Small intestine (tissue), 16 donors: ENCODE results near the gene ENTPD1. TPM values are rescaled to one million over a fixed set of nuclear protein-coding genes. Genes with fewer than 3 reads are reported as not detected.
"Not testable (repeated sequence)": the region's sequence is repeated elsewhere in the genome, so short reads cannot be mapped to it uniquely, and the experiment has no call there.

ENCODE experiments used
- DNase-seq, 2 donors: peaks; one replicate each; pipeline versions ENCODE4 v3.0.0 to v3.0.0-alpha.2; 2013
- FAIRE-seq: peaks from 2 replicates; lab custom pipeline; 2012; peaks lifted over from hg19 to GRCh38; lab: Jason Lieb, UNC
- H3K27ac ChIP-seq, 3 donors: one replicate each; pipeline ENCODE4 v1.5.1; 2013; ENCODE audit warnings: low read length in 2 of 3, mild to moderate bottlenecking in 2 of 3, control low read depth in 1 of 3, inconsistent platforms in 1 of 3, low read depth in 1 of 3, moderate library complexity in 1 of 3
- H3K27me3 ChIP-seq, 3 donors: one replicate each; pipeline ENCODE4 v1.6.1; 2013; ENCODE audit warnings: low read length in 3 of 3, inconsistent platforms in 1 of 3; ENCODE audit not compliant: control insufficient read depth in 3 of 3, insufficient read depth in 3 of 3
- H3K36me3 ChIP-seq, 3 donors: one replicate each; pipeline ENCODE4 v1.6.1; 2013; ENCODE audit warnings: low read length in 3 of 3, inconsistent platforms in 1 of 3, low read depth in 1 of 3, mild to moderate bottlenecking in 1 of 3, moderate library complexity in 1 of 3; ENCODE audit not compliant: control insufficient read depth in 3 of 3, insufficient read depth in 2 of 3
- H3K4me1 ChIP-seq, 3 donors: one replicate each; pipeline ENCODE4 v1.6.1; 2013; ENCODE audit warnings: low read length in 2 of 3, inconsistent platforms in 1 of 3, low read depth in 1 of 3, mild to moderate bottlenecking in 1 of 3, moderate library complexity in 1 of 3; ENCODE audit not compliant: control insufficient read depth in 3 of 3, insufficient read depth in 2 of 3
- H3K4me3 ChIP-seq, 3 donors: one replicate each; pipeline ENCODE4 v1.5.1; 2013; ENCODE audit warnings: low read length in 3 of 3, control low read depth in 1 of 3, inconsistent platforms in 1 of 3, low read depth in 1 of 3, mild to moderate bottlenecking in 1 of 3, moderate library complexity in 1 of 3
- H3K9me3 ChIP-seq, 2 donors: one replicate each; pipeline ENCODE4 v1.6.1; 2013; ENCODE audit warnings: low read depth in 1 of 2, low read length in 1 of 2; ENCODE audit not compliant: control insufficient read depth in 2 of 2, insufficient read depth in 1 of 2
- WGBS, 3 donors: extraction: QIAGEN DNeasy Blood & Tissue Kit; methylation state at CpG; one replicate each; pipeline ENCODE4 v1.1.7; 2013; 5-methylcytosine and 5-hydroxymethylcytosine counted together
- long read RNA-seq, 10 donors: transcript quantifications; one replicate each; lab custom pipeline, GENCODE V29; 2026
- polyA plus RNA-seq, 4 donors: library from polyadenylated mRNA; stranded (reverse) in 3 of 4; unstranded in 1 of 4; fragments of 200-250 nt in 3 of 4; fragments of 120-200 nt in 1 of 4; gene quantifications; one replicate each; pipeline versions ENCODE4 v1.2.1 to v1.2.3, GENCODE V29; 2013
- donor health status: healthy with polysubstance abuse.
- donor health status: control.
- donor health status: control.
- donor health status: Bipolar disorder and iron deficiency.
- donor health status: healthy.

Gene ENTPD1
- 10 to 100 TPM in 1 of 4 donors, 1 to 10 TPM in 3; 1.3 to 13.6 (median 7.5) TPM for polyA plus RNA-seq
- long read RNA-seq, donor 1, partial matches to known transcripts: 5 of 7 reads
- long read RNA-seq, donor 1, other reads (novel, unspliced or antisense): 0 of 7 reads
- long read RNA-seq, donor 2, partial matches to known transcripts: 0 of 3 reads
- long read RNA-seq, donor 2, other reads (novel, unspliced or antisense): 0 of 3 reads
- long read RNA-seq, donor 3, partial matches to known transcripts: 0 of 3 reads
- long read RNA-seq, donor 3, other reads (novel, unspliced or antisense): 0 of 3 reads
- long read RNA-seq, donor 4, partial matches to known transcripts: 0 of 1 reads
- long read RNA-seq, donor 4, other reads (novel, unspliced or antisense): 0 of 1 reads
- long read RNA-seq, donor 5, partial matches to known transcripts: 0 of 1 reads
- long read RNA-seq, donor 5, other reads (novel, unspliced or antisense): 0 of 1 reads
- long read RNA-seq, donor 6, partial matches to known transcripts: 13 of 14 reads
- long read RNA-seq, donor 6, other reads (novel, unspliced or antisense): 0 of 14 reads
- long read RNA-seq, donor 7: 0 reads
- long read RNA-seq, donor 8: 0 reads
- long read RNA-seq, donor 9, partial matches to known transcripts: 0 of 1 reads
- long read RNA-seq, donor 9, other reads (novel, unspliced or antisense): 0 of 1 reads
- long read RNA-seq, donor 10, partial matches to known transcripts: 0 of 4 reads
- long read RNA-seq, donor 10, other reads (novel, unspliced or antisense): 0 of 4 reads

- DNase-seq (peak in 1 of 2 donors; percentile 28), FAIRE-seq (no peak)
- Histone ChIP-seq H3K27me3 (no peaks in the 10 kb centered on the region), H3K36me3 (no peaks in the 10 kb centered on the region), H3K4me1 (no peaks in the 10 kb centered on the region), H3K9me3 (no peaks in the 10 kb centered on the region), H3K27ac (peak within 1 kb of the TSS; percentile 35 to 92 (median 37)), H3K4me3 (peak within 1 kb of the TSS in 2 of 3 donors; percentile 33 to 44)
- 8 to 12% (median 9%) methylated on average over 11 of the region's 11 CpGs for WGBS, 3 donors
Observed at GRCh38 chr10:95756041-95756761, at the start of gene ENTPD1. TSS of gene ENTPD1 (plus strand) at chr10:95756163. CDS start at chr10:95756240, 77 bp downstream.

GRCh38 chr10:95706573-95706972 lies 49.4 kb upstream of the ENTPD1 start:
- Histone ChIP-seq H3K27me3 (no peaks in the 10 kb centered on the region), H3K9me3 (peaks cover 0 to 4% of the 10 kb centered on the region in 2 donors), H3K36me3 (no peaks in the 10 kb centered on the region), H3K27ac (no peak overlapping the region), H3K4me1 (no peaks in the 10 kb centered on the region), H3K4me3 (no peak overlapping the region)
- DNase-seq (no peak), FAIRE-seq (no peak)
- WGBS, 3 donors: 47 to 50% (median 48%) methylated on average over 6 of the region's 6 CpGs

- WGBS, 3 donors: 78 to 88% (median 84%) methylated on average over 7 of the region's 7 CpGs
- Histone ChIP-seq H3K27me3 (no peaks in the 10 kb centered on the region), H3K36me3 (no peaks in the 10 kb centered on the region), H3K4me1 (no peaks in the 10 kb centered on the region), H3K9me3 (peaks cover 0 to 4% of the 10 kb centered on the region in 2 donors), H3K4me3 (no peak overlapping the region), H3K27ac (no peak overlapping the region)
- DNase-seq (no peak), FAIRE-seq (no peak)
Observed at GRCh38 chr10:95706990-95707389, 49.0 kb upstream of the ENTPD1 start.

- no peaks in the 10 kb centered on the region for H3K4me1 ChIP-seq
- 90 to 93% (median 92%) methylated on average over 4 of the region's 4 CpGs for WGBS, 3 donors
- no peaks in the 10 kb centered on the region for H3K27me3 ChIP-seq
- FAIRE-seq: no peak
- no peak overlapping the region for H3K4me3 ChIP-seq
- no peak overlapping the region for H3K27ac ChIP-seq
- H3K36me3 ChIP-seq: no peaks in the 10 kb centered on the region
- DNase-seq: no peak
- no peaks in the 10 kb centered on the region for H3K9me3 ChIP-seq
Observed at GRCh38 chr10:95711492-95711891, 44.5 kb upstream of the ENTPD1 start.

GRCh38 chr10:95716466-95716865 lies 39.5 kb upstream of the ENTPD1 start:
- no peak for DNase-seq
- Histone ChIP-seq H3K27me3 (no peaks in the 10 kb centered on the region), H3K4me1 (no peaks in the 10 kb centered on the region), H3K27ac (no peak overlapping the region), H3K9me3 (no peaks in the 10 kb centered on the region), H3K4me3 (no peak overlapping the region), H3K36me3 (no peaks in the 10 kb centered on the region)
- 87 to 94% (median 87%) methylated on average over 3 of the region's 3 CpGs for WGBS, 3 donors
- FAIRE-seq: no peak

- no peaks in the 10 kb centered on the region for H3K36me3 ChIP-seq
- FAIRE-seq (no peak), DNase-seq (no peak)
- no peaks in the 10 kb centered on the region for H3K9me3 ChIP-seq
- H3K4me1 ChIP-seq: no peaks in the 10 kb centered on the region
- 78 to 82% (median 80%) methylated on average over 2 of the region's 2 CpGs for WGBS, 3 donors
- no peak overlapping the region for H3K4me3 ChIP-seq
- H3K27me3 ChIP-seq: no peaks in the 10 kb centered on the region
- no peak overlapping the region for H3K27ac ChIP-seq
Observed at GRCh38 chr10:95716866-95717265, 39.1 kb upstream of the ENTPD1 start.

- WGBS, 3 donors: 16 to 64% (median 40%) methylated on average over 7 of the region's 7 CpGs
- H3K9me3 ChIP-seq, H3K4me1 ChIP-seq, H3K27ac ChIP-seq, H3K27me3 ChIP-seq, H3K36me3 ChIP-seq, FAIRE-seq, H3K4me3 ChIP-seq: not testable (repeated sequence)
- peak in 1 of 2 donors; percentile 31 for DNase-seq
Observed at GRCh38 chr10:95720745-95721144, 35.2 kb upstream of the ENTPD1 start.

GRCh38 chr10:95722496-95722895 lies 33.5 kb upstream of the ENTPD1 start:
- not testable (repeated sequence) for DNase-seq, H3K9me3 ChIP-seq, H3K4me1 ChIP-seq, H3K36me3 ChIP-seq, H3K27me3 ChIP-seq, H3K27ac ChIP-seq, FAIRE-seq, H3K4me3 ChIP-seq
- 79 to 93% (median 86%) methylated on average over 4 of the region's 4 CpGs for WGBS, 3 donors
